Measurements from ENCODE around the gene ATP1B2.
A peak's percentile ranks its signal among the peaks of the same experiment; 100 is the strongest.
"Not testable (repeated sequence)": the region's sequence is repeated elsewhere in the genome, so short reads cannot be mapped to it uniquely, and the experiment has no call there.

ATP1B2 gene, protein sequence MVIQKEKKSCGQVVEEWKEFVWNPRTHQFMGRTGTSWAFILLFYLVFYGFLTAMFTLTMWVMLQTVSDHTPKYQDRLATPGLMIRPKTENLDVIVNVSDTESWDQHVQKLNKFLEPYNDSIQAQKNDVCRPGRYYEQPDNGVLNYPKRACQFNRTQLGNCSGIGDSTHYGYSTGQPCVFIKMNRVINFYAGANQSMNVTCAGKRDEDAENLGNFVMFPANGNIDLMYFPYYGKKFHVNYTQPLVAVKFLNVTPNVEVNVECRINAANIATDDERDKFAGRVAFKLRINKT

DNA sequence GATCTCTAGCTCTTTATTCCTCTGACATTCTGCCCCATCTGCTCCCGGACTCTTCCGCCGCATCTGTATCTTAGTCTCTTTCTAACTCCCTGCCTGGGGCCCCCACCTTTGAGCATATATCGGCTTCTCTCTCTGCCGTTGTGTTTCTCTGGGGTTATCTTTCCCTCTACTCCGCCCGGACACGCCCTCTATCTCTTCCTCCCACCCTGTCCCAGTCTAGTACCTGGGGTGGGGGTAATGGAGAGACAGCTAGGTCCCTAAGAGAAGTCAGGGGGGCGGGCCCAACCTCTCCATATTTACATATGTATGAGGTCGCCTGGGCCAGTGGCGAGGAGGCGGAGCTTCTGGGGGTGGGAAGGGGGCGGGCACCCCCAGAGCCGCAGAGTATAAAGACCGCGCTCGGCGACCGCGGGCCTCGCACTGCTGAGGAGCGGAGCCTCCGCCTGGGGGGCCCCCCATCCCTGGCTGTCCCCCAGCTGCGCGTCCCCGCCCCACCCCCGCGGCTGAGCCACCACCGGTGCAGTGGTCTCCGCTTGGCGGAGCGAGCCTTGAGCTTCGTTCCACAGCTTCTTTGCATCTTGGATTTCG is at the start of gene ATP1B2:
TSS of gene ATP1B2 (plus strand) at position 418 of the 588 bp plus-strand sequence. CDS start 593 bp downstream, outside the sequence.
- no peak for DNase-seq (ENCODE audit: low read depth, low spot score)

DNA sequence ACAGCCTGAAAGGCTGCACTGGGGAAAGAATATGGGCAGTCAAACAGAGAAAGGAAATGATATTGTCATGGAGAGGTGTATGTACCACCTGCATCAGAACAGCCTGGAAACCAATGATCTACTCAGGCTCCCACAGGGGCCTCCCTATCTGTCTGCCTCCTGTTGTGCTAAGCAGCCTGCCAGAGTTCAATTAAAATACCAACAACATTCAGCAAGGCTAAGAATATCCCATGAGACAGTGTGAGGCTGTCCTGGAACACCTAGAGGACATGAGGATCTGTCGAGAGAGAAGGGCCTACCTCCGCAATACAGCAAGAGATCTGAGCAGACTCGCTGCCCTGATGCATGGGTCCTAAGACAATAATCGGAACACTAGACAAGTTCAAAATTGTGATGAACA is 44.4 kb upstream of the ATP1B2 start:
- no peak for DNase-seq (ENCODE audit: low read depth, low spot score)

DNA sequence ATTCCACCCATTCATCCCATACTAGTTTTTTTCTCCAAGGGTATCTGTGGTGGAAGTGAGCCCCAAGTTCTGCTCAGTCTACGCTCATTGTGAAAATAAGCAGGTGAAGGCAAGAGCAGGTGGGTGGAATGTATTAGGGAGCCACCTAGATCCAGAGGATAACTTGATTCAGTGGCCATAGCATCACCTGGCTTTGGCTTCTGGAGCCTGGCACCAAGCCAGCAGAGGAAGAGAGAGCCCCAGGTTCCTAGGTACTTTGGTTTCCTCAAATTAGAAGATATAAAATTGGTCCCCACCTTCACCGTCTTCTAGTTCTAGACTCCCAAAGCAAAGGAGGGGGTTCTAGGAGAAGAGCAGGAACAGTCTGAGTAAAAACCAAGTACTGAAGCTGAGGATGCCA is 40.1 kb upstream of the ATP1B2 start:
- DNase-seq (ENCODE audit: low read depth, low spot score): no peak

DNA sequence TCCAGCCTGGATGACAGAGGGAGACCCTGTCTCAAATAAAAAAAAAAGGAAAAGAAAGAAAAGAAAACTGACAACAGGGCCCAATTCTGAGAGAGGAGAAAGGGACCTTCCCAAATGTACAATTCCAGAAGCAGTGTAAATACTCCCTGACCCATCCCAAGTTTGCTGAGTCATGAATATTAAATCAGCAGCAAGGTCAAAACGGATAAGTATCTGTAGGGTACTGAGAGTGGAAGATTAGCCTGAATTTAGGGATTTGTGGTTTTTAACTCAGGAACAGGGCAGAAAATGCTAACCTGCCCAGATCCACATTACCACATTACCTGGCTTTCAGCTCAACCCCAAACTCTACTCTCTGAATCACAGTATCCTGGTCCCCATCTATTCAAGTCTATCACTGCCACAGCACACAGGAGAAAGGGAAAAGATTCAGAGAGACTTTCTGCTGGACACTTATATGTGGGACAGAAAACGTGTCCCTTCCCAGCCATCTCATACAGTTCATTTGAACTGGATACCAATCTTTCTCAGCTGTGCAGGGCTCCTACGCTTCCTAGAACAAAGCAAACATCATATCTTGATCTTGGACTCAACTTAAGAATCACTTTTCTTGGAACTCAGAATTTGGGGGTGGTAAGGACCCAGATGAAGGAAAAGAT is 39.0 kb upstream of the ATP1B2 start:
- no peak for DNase-seq (ENCODE audit: low read depth, low spot score)

DNA sequence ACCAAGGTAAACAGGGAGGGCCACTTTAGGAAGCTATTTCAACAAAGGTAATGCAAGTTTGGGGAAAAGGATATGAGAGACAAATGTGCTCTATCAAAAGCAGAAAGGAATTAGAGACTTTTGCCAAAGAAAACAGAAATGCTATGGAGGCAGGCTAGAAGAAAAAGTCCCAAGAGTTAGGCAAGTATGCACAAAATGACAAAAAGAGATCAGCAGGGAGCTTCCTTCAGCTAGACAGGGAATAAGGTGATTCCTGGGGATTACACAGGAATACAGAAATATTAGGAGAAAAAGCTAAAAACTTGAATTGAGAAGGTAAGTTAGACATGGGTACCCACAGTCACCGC is 38.5 kb upstream of the ATP1B2 start:
- DNase-seq (ENCODE audit: low read depth, low spot score): no peak

DNA sequence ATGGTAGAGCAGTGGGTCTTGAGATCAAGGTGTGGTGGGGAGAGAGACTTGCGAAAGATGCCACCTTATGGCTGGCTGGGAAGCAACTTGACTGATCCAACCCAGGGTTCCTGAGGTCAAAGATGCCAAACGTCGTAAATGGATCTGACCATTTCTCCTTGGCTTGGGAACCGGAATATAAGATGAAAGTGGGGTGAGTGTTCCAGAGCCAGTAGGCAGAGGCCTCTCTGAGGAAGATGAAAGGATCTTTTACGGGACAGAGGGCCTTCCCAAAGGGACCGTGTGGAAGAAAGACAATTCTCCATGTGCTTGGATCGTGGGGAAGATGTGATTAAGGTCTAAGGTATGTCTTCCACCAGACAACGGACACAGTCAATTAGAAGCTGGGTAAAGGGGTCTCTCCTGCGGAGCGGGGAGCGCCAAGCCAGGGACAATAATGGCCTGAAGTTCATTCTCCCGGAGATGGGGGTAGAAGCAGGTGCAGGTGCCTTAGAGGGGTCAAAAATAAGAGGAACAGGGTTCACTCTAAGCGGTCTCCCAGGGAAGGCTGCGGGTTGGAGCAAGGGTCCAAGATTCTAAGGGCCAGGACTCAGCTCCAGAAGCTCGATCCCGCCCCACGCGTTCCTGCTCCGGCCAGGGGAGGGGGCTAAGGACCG is 36.8 kb upstream of the ATP1B2 start:
- DNase-seq (ENCODE audit: low read depth, low spot score): no peak

DNA sequence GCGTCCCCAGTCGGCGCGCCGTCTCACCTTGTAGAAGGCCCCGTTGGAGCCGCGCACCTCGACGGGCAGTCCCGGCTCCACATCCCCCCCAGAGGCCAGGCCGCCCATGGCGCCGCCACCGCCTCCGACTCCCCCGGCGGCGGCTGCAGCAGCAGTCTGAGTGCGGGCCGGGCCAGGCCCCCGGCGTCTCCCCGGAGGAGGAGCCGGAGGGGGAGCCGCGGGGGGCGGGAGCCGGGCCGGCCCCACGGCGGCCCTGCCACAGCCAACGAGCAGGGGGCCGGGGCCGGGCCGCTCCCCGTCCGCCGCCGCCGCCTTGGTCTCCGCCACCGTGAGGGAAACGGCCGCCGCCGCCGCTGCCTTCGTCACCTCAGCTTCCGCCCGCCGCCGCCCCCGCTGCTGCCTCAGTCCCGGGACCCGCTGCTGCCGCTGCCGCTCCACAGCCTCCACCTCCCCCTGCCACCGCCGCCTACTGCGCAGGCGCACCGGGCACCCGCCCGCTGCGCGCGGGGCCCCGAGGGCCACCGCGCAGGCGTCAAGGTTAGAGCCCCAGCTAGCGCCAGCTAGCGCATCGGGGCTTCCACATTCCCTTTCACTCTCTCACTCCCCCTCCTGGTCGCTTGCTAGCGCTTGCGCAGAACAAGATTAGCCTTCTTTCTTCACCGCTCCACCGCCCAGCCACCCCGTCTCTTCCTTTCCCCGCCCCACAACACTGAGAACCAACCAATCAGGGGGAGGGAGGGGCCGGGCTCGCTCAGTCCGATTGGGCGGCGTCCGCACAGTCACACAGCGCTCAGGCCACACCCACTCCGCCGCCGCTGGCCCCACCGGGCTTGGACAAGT is 36.1 kb upstream of the ATP1B2 start, which contains the start of gene FXR2:
TSS of gene FXR2 (minus strand) at position 473 of the 840 bp plus-strand sequence. CDS start at position 108, 365 bp downstream.
- DNase-seq (ENCODE audit: low read depth, low spot score): peak; percentile 100

DNA sequence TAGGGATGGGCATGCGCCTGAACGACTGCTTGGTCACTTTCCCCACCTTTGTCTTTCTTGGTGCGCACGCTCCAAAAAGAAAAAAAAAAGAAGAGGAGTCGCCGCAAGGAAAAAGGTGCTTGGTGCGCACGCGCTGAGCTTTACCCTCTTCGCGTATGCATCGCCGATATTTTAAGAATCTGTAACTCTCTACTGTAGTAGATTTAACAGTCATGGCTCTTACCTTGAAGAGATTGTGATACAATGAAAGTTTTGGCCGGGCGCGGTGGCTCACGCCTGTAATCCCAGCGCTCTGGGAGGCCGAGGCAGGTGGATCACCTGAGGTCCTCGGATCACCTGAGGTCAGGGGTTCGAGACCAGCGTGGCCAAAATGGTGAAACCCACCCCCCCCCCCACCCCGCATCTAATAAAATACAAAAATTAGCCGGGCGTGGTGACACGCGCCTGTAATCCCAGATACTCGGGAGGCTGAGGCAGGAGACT is 35.4 kb upstream of the ATP1B2 start:
- DNase-seq (ENCODE audit: low read depth, low spot score): no peak

DNA sequence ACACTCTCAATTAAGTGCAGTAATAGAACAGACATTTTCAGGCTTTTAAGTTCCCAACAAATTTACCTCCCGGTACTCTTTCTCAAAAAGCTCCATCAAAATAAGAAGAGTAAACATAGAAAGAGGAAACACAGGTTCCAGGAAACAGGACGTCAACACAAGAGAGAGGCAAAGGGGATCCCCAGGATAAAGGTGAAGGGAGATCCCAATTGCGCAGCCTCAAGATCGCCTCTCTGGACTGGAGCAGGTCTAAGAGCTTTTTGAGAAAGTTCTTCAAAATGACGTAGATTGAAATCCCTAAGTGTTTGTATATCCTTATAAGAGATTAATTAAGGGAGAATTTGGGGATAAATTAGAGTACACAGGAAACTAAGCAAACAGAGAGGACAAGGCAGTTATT is 32.1 kb upstream of the ATP1B2 start:
- DNase-seq (ENCODE audit: low read depth, low spot score): no peak

DNA sequence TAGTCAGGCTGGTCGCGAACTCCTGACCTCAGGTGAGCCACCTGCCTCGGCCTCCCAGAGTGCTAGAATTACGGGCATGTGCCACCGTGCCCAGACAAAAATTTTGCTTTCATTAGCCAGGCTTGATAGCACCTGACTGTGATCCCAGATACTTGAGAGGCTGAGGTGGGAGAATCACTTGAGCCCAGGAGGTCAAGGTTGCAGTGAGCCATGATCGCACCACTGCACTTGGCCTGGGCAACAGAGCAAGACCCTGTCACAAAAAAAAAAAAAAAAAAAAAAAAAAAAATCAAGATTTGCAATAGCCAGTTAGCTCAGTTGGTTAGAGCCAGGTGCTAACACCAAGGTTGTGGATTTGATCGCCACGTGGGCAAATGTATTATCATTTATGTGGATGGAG is 29.9 kb upstream of the ATP1B2 start:
- no peak for DNase-seq (ENCODE audit: low read depth, low spot score)

DNA sequence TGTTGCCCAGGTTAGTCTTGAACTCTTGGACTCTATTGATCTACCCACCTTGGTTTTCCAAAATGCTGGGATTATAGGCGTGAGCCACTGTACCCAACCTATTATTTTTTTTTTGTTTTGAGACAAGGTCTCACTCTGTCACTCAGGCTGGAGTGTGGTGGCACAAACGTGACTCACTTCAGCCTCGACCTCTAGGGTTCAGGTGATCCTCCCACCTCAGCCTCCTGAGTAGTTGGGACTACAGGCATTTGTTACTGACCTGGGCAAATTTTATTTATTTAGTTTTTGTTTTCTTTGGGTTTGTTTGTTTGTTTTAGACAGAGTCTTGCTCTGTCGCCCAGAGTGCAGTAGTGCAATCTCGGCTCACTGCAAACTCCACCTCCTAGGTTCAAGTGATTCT is 27.1 kb upstream of the ATP1B2 start:
- no peak for DNase-seq (ENCODE audit: low read depth, low spot score)

DNA sequence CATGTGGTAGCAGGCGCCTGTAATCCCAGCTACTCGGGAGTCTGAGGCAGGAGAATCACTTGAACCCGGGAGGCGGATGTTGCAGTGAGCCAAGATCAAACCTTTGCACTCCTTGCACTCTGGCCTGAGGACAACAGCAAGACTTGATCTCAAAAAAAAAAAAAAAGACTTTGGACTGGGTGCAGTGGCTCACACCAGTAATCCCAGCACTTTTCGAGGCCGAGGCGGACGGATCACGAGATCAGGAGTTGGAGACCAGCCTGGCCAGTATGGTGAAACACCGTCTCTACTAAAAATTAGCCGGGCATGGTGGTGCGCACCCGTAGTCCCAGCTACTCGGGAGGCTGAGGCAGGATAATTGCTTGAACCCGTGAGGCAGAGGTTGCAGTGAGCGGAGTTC is 25.0 kb upstream of the ATP1B2 start:
- DNase-seq (ENCODE audit: low read depth, low spot score): not testable (repeated sequence)

DNA sequence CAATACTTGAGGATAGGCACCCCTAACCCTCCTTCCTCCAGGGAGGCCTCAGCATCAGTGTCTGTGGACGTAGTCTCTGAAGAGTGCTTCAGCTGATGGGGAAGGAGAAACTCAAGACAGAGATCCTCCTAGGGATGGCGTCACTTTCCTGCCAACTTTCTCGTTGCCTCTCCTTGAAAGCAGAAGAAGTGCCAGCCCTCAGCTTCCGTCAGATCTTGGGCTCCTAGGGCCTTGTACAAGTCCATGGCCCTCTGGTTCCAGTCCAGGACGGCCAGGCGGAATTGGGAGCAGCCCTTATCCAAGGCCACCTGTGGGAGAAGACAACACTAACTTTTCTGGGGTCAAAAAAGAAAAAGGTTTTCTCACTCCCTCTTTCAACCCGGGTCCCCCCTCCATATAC is 24.4 kb upstream of the ATP1B2 start:
- no peak for DNase-seq (ENCODE audit: low read depth, low spot score)

DNA sequence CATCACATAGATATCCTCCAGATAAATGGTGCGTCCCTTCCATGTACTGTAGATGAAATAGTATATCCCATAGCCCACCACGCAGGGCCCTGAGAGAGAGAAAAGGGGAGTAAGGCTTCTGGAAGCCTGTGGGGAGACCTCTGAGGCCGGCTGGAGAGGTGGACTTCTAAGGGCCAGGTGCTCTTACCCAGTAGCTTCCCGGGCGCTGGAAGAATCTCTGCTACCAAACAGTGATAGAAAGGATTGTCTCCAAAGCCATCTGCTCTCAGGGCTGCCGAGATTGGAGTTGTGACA is 23.8 kb upstream of the ATP1B2 start:
- DNase-seq (ENCODE audit: low read depth, low spot score): no peak

DNA sequence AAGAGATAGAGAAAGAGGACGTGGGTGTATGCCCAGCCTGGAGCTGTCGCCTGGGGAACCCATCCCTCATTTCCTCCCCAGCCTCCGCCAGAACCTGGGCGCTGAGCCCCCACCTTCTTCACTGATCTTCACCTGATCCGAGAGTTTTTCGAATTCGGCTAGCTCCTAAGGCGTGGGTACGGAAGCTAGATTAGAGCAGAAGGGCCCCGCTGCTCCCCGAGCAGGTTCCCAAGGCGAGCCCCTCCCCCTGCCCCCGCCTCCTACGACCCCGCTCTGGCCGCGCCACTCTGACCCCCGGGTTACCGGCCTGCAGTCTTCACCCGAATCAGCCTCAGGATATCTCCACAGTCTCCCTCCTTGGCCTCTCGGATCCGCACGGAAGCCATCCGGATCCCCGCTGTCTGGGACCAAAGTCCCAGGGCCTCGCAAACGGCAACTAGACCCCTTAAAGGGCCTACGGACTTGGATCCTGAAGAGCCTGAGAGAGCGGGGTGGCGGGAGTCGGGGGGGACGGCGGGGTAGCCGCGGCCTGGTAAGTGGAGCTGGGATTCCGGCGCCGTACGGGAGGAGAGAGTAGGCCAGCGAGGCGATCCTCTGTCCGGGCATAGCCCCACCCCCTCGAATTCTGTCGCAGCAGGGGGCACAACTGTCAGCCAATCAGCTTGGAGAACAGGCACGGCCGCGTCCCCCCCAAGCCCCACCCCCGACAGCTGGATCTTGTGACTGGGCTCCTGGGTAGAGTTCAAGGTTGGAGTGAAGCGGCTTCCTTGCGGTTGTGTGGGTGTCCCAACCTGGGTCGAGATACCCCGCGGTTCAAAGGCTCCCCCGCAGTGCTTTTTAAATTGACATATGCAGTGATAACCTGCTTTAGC is 23.2 kb upstream of the ATP1B2 start, which contains the start of gene SAT2:
TSS of gene SAT2 (minus strand) at position 572 of the 872 bp plus-strand sequence. CDS start at position 386, 186 bp downstream.
- peak; percentile 91 for DNase-seq (ENCODE audit: low read depth, low spot score)

DNA sequence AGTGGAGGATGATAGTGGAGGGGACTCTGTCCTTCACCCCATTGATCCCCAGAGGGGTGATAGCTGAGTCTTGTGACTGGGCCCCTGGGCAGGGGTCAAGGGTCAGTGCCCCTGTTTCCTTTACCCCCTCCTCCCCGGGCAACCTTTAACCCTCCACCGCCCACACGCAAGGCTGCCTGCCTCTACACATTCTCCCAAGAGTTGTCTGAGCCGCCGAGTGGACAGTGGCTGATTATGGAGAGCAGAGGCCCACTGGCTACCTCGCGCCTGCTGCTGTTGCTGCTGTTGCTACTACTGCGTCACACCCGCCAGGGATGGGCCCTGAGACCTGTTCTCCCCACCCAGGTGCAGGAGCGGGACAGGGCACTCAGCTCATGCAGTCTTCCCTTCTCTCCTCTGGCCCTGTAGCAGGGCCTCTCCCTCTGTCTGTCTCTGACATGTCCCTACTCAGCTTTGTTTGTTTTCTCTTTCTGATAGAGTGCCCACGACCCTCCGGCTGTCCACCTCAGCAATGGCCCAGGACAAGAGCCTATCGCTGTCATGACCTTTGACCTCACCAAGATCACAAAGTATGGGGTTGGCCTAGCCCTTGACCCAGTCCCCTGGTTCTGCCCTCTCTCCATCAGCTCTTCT is 20.7 kb upstream of the ATP1B2 start, which contains the start of gene SHBG:
TSS of gene SHBG (plus strand) at position 197 of the 633 bp plus-strand sequence. CDS start at position 235, 38 bp downstream.
- no peak for DNase-seq (ENCODE audit: low read depth, low spot score)

DNA sequence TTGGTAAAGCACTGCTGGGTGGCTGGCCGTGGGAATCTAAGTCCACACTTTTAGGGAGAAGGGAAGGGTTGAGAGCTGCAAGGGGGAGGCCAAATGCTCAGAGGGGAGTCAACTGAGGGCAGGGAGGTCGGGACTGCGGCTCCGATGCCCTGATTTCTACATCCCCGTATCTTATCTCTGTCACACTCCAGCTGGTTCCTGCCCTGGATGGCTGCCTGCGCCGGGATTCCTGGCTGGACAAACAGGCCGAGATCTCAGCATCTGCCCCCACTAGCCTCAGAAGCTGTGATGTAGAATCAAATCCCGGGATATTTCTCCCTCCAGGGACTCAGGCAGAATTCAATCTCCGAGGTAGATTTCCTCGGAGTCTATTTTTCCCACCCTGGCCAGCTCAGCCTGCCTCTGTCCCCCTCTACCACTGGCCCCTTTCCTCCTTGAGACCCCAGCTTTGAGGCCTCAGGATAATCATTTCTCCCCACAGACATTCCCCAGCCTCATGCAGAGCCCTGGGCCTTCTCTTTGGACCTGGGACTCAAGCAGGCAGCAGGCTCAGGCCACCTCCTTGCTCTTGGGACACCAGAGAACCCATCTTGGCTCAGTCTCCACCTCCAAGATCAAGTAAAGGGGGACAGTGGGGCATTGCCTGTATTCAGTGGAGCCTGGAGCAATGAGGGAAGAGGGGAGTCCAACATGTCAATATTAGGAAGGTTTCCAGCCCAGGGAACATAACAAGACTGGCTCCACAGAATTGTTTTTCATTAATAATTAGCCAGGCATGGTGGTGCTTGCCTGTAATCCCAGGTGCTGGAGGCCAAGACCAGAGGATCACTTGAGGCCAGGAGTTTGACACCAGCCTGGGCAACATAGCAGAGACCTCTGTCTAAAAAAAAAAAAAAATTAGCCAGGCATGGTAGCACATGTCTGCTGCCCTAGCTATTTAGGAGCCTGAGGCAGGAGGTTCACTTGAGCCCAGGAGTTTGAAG is 19.0 kb upstream of the ATP1B2 start:
- no peak for DNase-seq (ENCODE audit: low read depth, low spot score)

DNA sequence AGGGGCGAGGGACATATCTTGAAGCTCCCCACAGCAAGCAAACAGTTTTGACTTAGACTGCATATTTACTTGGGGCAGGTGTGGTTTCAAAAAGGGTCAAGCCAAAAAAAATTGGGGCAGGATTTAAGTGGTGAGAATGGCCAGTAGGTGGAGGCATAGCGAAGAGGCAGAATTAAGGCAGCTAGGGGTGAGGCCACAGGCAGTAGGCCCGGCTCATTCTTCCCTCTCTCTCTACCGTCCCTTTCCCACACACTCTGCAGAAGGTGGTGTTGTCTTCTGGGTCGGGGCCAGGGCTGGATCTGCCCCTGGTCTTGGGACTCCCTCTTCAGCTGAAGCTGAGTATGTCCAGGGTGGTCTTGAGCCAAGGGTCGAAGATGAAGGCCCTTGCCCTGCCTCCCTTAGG is 18.2 kb upstream of the ATP1B2 start:
- DNase-seq (ENCODE audit: low read depth, low spot score): no peak

DNA sequence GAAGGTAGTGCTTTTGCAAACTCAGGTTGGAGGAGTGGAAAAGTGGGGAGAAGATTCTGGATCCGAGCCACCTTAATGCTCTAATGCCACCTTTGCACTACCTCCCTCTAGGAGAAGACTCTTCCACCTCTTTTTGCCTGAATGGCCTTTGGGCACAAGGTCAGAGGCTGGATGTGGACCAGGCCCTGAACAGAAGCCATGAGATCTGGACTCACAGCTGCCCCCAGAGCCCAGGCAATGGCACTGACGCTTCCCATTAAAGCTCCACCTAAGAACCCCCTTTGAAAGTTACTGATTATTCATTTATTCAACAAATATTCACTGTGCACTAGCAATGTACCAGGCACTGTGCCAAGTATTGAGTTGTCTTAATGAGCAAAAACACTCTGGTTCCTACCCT is 17.6 kb upstream of the ATP1B2 start:
- DNase-seq (ENCODE audit: low read depth, low spot score): no peak
